ENCODE results near the gene DDX54.

The DDX54 gene

DNA sequence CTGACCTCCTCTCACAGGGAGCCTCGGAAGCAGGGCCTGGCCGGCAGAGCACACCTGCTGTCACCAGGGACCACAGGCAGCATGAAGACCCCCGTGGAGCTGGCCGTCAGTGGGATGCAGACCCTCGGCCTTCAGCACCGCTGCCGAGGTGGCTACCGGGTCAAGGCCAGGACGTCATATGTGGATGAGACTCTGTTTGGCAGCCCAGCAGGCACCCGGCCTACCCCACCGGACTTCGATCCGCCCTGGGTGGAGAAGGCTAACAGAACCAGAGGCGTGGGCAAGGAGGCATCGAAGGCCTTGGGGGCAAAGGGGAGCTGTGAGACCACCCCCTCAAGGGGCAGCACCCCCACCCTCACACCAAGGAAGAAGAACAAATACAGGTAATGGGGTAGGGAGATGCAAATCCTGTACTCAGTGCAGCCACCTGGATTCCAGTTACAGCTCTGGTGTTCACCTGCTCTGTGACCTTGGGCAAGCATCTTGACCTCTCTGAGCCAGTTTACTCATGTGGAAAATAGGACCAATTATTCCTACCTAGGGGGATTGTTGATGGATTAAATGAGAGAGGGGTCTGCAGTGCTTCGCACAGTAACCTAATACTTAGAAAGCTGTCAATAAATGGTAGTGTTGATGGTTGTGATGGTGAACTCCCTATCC, 1.5 kb upstream of the DDX54 start:
- Mint-ChIP-seq H3K4me3 (peak overlapping the region; percentile 93), H3K9me3 (no peaks in the 10 kb centered on the region), H3K36me3 (peaks cover 9% of the 10 kb centered on the region), H3K4me1 (peaks cover 24% of the 10 kb centered on the region), H3K27me3 (no peaks in the 10 kb centered on the region), H3K27ac (peak overlapping the region; percentile 71)
- ATAC-seq (ENCODE audit: low read depth): no peak
- no peak for DNase-seq (ENCODE audit: low spot score in 2 of 2)

DNA sequence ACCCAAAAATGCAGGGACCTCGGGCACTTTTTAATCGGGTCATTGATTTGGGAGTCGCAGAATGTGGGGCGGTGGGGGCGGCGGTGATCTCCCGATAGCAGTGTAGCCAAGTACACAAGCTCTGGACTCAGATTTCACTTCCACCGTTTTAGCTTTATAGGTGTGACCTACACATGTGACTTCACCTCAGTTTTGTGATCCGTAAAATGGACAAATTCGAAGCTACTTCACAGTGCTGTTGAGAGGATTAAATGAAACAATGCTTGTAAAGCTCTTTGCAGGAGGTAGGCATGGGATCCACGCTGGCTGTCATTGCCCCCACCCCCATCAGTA, 721 bp upstream of the DDX54 start:
- peak overlapping the region; percentile 93 for H3K4me3 Mint-ChIP-seq
- H3K9me3 Mint-ChIP-seq: no peaks in the 10 kb centered on the region
- H3K4me1 Mint-ChIP-seq: peaks cover 24% of the 10 kb centered on the region
- no peaks in the 10 kb centered on the region for H3K27me3 Mint-ChIP-seq
- no peak for DNase-seq (ENCODE audit: low spot score in 2 of 2)
- ATAC-seq (ENCODE audit: low read depth): no peak
- peak overlapping the region; percentile 96 for H3K27ac Mint-ChIP-seq
- H3K36me3 Mint-ChIP-seq: peaks cover 9% of the 10 kb centered on the region

DNA sequence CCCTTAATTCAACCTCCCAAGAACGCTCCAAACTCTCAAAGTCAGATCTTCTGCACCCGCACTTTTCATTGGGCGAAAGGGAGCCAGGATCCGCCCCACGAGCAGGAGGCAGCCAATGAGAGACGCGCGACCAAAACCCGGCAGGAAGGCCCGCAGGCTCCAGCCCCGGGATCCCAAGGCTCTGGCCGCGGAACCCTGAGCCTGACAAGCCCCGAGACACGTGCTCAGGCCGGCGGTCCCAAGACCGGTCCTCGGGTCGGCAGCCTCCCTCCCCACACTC, 438 bp downstream of the DDX54 start:
- Mint-ChIP-seq H3K9me3 (no peaks in the 10 kb centered on the region), H3K36me3 (peaks cover 9% of the 10 kb centered on the region), H3K4me1 (peaks cover 24% of the 10 kb centered on the region), H3K27me3 (no peaks in the 10 kb centered on the region), H3K27ac (peak overlapping the region; percentile 96), H3K4me3 (peak overlapping the region; percentile 93)
- peak; percentile 79 for ATAC-seq (ENCODE audit: low read depth)
- DNase-seq (ENCODE audit: low spot score in 2 of 2): peak; percentile 87 to 89

DNA sequence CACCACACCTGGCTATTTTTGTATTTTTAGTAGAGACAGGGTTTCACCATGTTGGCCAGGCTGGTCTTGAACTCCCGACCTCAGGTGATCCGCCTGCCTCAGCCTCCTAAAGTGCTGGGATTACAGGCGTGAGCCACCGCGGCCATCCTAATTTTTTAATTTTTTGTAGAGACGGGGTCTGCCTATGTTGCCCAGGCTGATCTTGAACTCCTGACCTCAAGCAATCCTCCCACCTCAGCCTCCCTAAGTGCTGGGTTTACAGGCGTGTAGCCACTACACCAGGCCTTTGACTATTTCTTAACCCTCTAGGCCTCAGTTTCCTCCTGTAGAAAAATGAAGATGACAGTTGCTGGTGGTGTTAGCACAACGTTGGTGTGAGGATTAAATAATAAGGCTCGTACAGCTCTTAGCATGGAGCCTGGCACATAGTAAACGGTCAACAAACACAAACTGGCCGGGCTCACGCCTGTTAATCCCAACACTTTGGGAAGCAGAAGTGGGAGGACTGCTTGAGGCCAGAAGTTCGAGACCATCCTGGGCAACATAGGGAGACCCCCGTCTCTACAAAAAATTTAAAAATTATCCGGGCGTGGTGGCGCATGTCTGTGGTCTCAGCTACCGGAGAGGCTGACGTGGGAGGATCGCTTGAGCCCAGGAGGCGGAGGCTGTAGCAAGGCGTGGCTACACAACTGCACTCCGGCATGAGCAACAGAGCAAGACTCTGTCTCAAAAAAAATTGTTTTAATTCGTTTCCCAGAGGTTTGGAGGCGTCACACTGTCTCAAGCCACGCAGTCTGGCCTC, 979 bp downstream of the DDX54 start:
- Mint-ChIP-seq H3K4me3 (peak overlapping the region; percentile 93), H3K4me1 (peaks cover 24% of the 10 kb centered on the region), H3K27ac (peak overlapping the region; percentile 96), H3K36me3 (peaks cover 10% of the 10 kb centered on the region), H3K9me3 (no peaks in the 10 kb centered on the region), H3K27me3 (no peaks in the 10 kb centered on the region)
- ATAC-seq (ENCODE audit: low read depth) (peak; percentile 61), DNase-seq (ENCODE audit: low spot score in 2 of 2) (no peak)

DNA sequence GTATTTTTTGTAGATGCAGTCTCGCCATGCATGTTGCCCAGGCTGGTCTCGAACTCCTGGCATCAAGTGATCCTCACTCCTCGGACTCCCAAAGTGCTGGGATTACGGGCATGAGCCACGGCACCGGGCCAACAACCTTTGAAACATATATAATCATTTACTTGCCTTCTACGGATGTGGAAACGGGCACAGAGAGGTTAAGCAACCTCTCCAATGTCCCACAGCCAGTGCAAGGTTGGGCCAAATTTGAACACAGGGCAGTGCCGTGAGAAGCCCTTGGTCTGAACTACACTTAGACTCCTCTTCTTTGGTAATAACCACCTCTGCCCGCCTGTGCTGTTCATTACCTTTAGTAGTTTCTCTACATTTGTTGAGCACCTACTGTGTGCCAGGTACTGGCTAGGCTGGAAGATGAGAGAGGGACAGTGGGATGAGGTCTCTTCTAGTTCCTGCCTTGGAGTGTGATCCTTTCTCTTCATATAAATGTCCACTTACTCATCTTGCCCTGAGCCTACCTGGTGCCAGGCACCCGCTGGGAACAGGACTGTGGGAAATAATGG, 2.2 kb downstream of the DDX54 start:
- H3K4me1 Mint-ChIP-seq: peaks cover 22% of the 10 kb centered on the region
- peaks cover 9% of the 10 kb centered on the region for H3K36me3 Mint-ChIP-seq
- DNase-seq (ENCODE audit: low spot score in 2 of 2) (no peak), ATAC-seq (ENCODE audit: low read depth) (no peak)
- H3K27me3 Mint-ChIP-seq: no peaks in the 10 kb centered on the region
- no peaks in the 10 kb centered on the region for H3K9me3 Mint-ChIP-seq
- H3K4me3 Mint-ChIP-seq: no peak overlapping the region
- H3K27ac Mint-ChIP-seq: no peak overlapping the region

DNA sequence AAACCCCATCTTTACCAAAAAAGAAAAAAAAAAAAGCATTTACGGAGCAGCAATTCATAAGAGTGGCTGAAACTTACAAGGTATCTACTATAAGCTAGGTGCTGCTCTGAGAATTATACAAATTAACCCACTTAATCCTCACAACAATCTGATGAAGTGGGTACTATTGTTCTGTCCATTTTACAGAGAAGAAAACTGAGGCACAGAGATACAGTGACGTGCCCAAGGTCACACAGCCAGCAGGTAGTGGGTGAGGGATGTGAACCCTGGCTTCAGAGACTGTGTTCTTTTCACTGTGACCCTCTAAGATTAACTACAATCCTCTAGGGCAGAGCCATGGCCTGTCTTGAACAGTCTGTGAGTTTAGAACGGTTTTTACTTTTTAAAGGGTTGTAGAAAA, 3.3 kb downstream of the DDX54 start:
- H3K27me3 Mint-ChIP-seq: no peaks in the 10 kb centered on the region
- H3K27ac Mint-ChIP-seq: no peak overlapping the region
- ATAC-seq (ENCODE audit: low read depth) (no peak), DNase-seq (ENCODE audit: low spot score in 2 of 2) (no peak)
- peaks cover 20% of the 10 kb centered on the region for H3K36me3 Mint-ChIP-seq
- peaks cover 18% of the 10 kb centered on the region for H3K4me1 Mint-ChIP-seq
- no peak overlapping the region for H3K4me3 Mint-ChIP-seq
- no peaks in the 10 kb centered on the region for H3K9me3 Mint-ChIP-seq

DNA sequence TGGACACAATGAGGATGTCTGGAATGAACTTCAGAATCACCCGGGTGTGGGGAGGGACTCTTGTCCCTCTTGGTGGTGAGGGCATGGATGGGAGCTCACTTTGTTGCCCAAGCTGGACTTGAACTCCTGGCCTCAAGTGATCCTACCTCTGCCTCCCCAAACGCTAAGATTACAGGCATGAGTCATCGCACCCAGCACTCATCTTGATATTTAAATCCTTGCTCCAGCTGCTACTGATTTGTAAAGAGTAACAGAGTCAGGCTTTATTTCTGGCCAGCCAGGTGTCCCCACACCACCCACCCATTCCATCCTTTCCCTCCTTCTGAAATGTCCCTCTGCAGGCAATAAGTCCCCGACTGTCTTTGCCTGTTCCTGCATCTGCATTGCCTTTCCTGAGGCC, 4.9 kb downstream of the DDX54 start:
- Mint-ChIP-seq H3K36me3 (peaks cover 21% of the 10 kb centered on the region), H3K4me1 (peaks cover 9% of the 10 kb centered on the region), H3K9me3 (no peaks in the 10 kb centered on the region), H3K27me3 (no peaks in the 10 kb centered on the region), H3K27ac (no peak overlapping the region), H3K4me3 (no peak overlapping the region)
- ATAC-seq (ENCODE audit: low read depth) (no peak), DNase-seq (ENCODE audit: low spot score in 2 of 2) (no peak)

DNA sequence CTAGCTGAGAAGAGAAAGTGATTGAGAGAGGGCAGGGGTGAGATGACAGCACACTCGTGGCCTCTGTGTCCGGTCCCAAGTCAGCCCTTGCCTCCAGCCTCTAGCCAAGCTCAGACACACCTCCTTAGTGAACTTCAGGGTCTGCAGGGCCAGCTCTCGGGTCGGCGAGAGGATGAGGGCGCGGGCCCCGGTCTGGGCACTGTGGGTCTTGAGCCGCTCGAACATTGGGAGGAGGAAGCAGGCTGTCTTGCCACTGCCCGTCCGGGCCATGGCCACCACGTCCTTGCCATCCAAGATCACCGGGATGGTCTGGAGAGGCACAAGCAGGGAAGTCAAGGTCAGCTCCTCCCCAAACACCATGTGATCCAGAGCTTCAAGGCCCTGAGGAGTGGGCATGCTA, 6.3 kb downstream of the DDX54 start:
- DNase-seq (ENCODE audit: low spot score in 2 of 2) (no peak), ATAC-seq (ENCODE audit: low read depth) (no peak)
- H3K27me3 Mint-ChIP-seq: no peaks in the 10 kb centered on the region
- H3K36me3 Mint-ChIP-seq: peaks cover 25% of the 10 kb centered on the region
- peaks cover 4% of the 10 kb centered on the region for H3K4me1 Mint-ChIP-seq
- no peak overlapping the region for H3K27ac Mint-ChIP-seq
- no peak overlapping the region for H3K4me3 Mint-ChIP-seq
- H3K9me3 Mint-ChIP-seq: no peaks in the 10 kb centered on the region

DNA sequence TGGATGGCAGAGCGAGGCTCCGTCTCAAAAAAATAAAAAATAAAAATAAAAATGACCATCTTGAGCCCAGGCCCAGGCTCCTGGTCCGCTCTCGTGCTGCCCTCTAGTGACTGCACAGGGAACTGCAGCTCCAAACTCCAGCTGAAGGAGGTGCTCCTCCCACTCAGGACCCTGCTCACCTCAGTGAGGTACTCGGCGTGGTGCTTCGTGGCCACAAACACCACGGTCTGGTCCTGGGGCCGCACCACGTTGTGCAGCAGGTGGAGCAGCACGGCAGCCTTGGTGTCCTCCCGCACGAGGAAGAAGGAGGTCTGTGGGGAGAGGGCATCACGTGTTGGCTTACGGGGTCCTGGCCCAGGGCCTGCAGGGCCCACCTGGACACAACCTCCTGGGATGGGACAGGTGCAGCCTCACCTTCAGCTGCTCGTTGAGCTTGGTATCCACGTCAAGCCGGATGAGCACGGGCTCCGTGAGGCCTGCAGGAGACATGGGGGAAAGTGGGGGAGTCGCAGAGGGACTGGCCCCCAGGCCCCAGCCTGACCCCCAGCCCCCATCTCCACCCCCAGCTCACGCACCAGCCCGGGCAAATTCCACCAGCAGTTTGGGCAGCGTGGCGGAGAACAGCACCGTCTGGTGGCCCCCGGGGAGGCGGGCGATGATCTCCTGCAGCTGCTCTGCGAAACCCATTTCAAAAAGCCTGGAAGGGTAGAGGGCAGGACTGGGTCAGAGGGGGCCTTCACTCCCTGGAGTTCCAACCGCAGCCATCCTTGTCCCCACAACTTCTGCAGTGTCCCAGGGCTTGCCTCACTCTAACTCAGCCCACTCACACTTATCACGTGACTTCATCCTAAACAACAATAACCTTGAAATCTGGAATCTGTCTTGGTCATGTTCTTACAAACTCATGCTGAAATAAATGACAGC, 10.6 kb downstream of the DDX54 start:
- H3K9me3 Mint-ChIP-seq: no peaks in the 10 kb centered on the region
- peak; percentile 88 for ATAC-seq (ENCODE audit: low read depth)
- DNase-seq (ENCODE audit: low spot score in 2 of 2): peak; percentile 82 to 92
- H3K36me3 Mint-ChIP-seq: peaks cover 46% of the 10 kb centered on the region
- H3K27ac Mint-ChIP-seq: no peak overlapping the region
- H3K4me1 Mint-ChIP-seq: peaks cover 8% of the 10 kb centered on the region
- no peak overlapping the region for H3K4me3 Mint-ChIP-seq
- H3K27me3 Mint-ChIP-seq: no peaks in the 10 kb centered on the region

DNA sequence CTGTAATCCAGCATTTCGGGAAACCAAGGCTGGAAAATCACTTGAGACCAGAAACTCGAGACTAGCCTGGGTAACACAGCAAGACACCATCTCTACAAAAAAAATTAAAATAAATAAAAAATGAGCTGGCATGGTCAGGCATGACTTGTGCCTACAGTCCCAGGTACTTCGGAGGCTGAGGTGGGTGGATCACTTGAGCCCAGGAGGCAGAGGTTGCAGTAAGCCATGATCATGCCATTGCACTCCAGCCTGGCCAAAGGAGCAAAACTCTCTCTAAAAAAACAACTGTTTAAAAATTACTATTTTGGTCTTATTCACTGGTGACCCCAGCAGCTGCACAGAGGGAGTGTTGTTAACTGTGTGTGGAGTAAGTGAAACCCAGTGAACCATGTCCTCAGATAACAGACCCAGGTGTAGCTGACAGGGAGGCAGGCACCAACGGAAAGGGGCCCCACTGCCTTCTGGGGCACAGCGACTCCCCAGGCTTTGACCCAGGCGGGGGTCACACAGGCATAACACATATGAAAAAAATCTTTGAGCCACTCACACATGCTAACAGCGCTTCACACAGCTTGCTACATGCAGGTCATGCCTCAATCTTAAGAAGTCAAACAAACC, 12.1 kb downstream of the DDX54 start:
- H3K36me3 Mint-ChIP-seq: peaks cover 47% of the 10 kb centered on the region
- no peaks in the 10 kb centered on the region for H3K27me3 Mint-ChIP-seq
- no peak overlapping the region for H3K27ac Mint-ChIP-seq
- no peak for ATAC-seq (ENCODE audit: low read depth)
- no peak for DNase-seq (ENCODE audit: low spot score in 2 of 2)
- no peaks in the 10 kb centered on the region for H3K9me3 Mint-ChIP-seq
- H3K4me3 Mint-ChIP-seq: no peak overlapping the region
- peaks cover 8% of the 10 kb centered on the region for H3K4me1 Mint-ChIP-seq

DNA sequence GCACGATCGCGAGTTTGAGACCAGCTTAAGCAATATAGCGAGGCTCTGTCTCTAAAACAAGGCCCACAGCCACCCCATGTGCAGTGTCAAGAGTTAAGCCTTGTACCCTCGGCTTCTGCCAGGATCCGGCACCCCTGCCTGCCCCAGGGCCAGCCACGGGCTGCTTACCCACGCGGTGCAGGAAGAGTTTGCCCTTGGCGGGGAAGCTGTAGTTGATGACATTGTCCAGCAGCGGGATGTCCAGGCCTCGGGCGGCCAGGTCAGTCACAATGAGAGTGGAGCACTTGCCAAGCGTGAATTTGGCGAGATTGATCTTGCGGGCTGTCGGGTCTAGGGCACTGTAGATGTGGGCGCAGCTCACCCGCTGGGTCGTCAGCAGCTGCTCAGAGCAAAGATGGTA, 13.1 kb downstream of the DDX54 start:
- Mint-ChIP-seq H3K27ac (no peak overlapping the region), H3K9me3 (no peaks in the 10 kb centered on the region)
- DNase-seq (ENCODE audit: low spot score in 2 of 2): no peak

DNA sequence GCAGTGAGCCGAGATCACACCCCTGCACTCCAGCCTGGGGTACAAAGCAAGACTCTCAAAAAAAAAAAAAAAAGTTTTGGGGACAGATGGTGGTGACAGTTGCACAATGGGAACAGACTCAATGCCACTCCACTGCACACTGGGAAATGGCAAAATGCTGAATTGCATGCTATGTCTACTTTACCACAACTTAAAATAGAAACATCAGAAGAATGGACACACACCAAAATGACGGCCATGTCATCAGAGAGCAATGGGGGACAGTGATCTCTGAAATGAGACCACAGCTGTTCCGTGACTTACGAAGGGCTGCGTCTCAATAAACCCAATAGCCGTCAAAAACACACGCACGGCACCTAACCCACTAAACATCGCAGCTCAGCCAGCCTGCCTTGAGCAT, 13.7 kb downstream of the DDX54 start:
- ATAC-seq (ENCODE audit: low read depth): no peak
- peaks cover 8% of the 10 kb centered on the region for H3K4me1 Mint-ChIP-seq
- no peaks in the 10 kb centered on the region for H3K9me3 Mint-ChIP-seq
- no peak for DNase-seq (ENCODE audit: low spot score in 2 of 2)
- H3K4me3 Mint-ChIP-seq: no peak overlapping the region
- no peaks in the 10 kb centered on the region for H3K27me3 Mint-ChIP-seq
- H3K36me3 Mint-ChIP-seq: peaks cover 34% of the 10 kb centered on the region
- H3K27ac Mint-ChIP-seq: no peak overlapping the region

More for the DNA sequence above, 13.1 kb downstream of the DDX54 start:
- no peak for ATAC-seq (ENCODE audit: low read depth)
- no peak overlapping the region for H3K4me3 Mint-ChIP-seq
- H3K27me3 Mint-ChIP-seq: no peaks in the 10 kb centered on the region
- peaks cover 37% of the 10 kb centered on the region for H3K36me3 Mint-ChIP-seq
- peaks cover 8% of the 10 kb centered on the region for H3K4me1 Mint-ChIP-seq

DNA sequence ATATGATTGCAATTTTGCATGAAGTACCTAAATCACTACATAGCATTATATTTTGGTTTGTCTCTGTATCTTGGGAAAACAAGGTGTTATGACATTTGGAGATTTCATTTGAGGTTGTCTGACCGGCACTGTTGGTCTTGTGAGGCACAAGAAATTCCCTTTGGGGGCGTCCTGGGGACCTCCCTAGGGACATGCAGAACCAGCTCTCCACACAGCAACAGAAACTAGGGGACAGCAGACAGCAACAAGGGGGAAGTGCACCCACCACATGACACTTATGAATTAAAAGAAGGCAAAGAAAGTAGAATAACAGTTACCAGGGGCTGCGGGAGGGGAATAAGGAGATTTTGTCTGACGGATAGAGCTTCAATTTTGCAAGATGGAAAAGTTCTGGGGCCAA, 14.4 kb downstream of the DDX54 start:
- Mint-ChIP-seq H3K9me3 (no peaks in the 10 kb centered on the region), H3K4me1 (peaks cover 8% of the 10 kb centered on the region), H3K27me3 (no peaks in the 10 kb centered on the region), H3K36me3 (peaks cover 35% of the 10 kb centered on the region), H3K4me3 (no peak overlapping the region), H3K27ac (no peak overlapping the region)
- no peak for DNase-seq (ENCODE audit: low spot score in 2 of 2)
- ATAC-seq (ENCODE audit: low read depth): no peak

DNA sequence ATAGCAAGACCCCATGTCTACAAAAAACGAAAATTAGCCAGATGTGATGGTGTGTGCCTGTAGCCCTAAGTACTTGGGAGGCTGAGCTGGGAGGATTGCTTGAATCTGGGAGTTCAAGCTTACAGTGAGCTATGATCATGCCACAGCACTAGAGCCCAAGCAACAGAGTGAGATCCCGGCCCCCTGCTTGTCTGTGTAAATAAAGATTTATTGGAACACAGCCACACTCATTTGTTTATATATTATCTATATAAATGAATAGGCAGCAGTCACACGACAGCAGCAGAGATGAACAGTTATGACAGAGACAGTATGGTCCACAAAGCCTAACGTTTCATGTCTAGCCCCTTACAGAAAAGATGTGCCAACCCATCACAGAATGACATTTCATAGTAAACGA, 14.8 kb downstream of the DDX54 start:
- peaks cover 8% of the 10 kb centered on the region for H3K4me1 Mint-ChIP-seq
- H3K9me3 Mint-ChIP-seq: no peaks in the 10 kb centered on the region
- no peaks in the 10 kb centered on the region for H3K27me3 Mint-ChIP-seq
- no peak for DNase-seq (ENCODE audit: low spot score in 2 of 2)
- no peak overlapping the region for H3K27ac Mint-ChIP-seq
- no peak overlapping the region for H3K4me3 Mint-ChIP-seq
- ATAC-seq (ENCODE audit: low read depth): no peak
- peaks cover 37% of the 10 kb centered on the region for H3K36me3 Mint-ChIP-seq

Measured in memory B cell (primary cell).